ENCODE data around the gene IDUA. TPM values are rescaled to one million over a fixed set of nuclear protein-coding genes. Genes with fewer than 3 reads are reported as not detected.

The IDUA gene
- total and polyA plus RNA-seq, 4 donors, result 7.5 to 66.5 (median 21.6) TPM

- Histone ChIP-seq H3K9ac (ENCODE audit: insufficient read depth in 1 of 2, low read length in 2 of 2) (no peak overlapping the region), H3K27me3 (ENCODE audit: control insufficient read depth in 3 of 3, insufficient read depth in 3 of 3, low read length in 2 of 3) (no peaks in the 10 kb centered on the region), H3K9me3 (ENCODE audit: control insufficient read depth in 4 of 4, insufficient read depth in 3 of 4, low read length in 3 of 4) (no peaks in the 10 kb centered on the region), H3K36me3 (ENCODE audit: control insufficient read depth in 4 of 4, insufficient read depth in 4 of 4, low read length in 4 of 4) (peaks cover 0 to 13% (median 0%) of the 10 kb centered on the region in 4 donors), H3K27ac (ENCODE audit: low read depth in 1 of 2, low read length in 1 of 2) (no peak overlapping the region), H3K4me3 (no peak overlapping the region), H3K4me1 (ENCODE audit: control insufficient read depth in 5 of 5, insufficient read depth in 5 of 5, low read length in 5 of 5) (peaks cover 0 to 9% (median 3%) of the 10 kb centered on the region in 5 donors)
- TF ChIP-seq CTCF (IDR thresholded peaks at IDR 0.05; ENCODE audit: control extremely low read depth, extremely low read depth), result no peak
- ATAC-seq (ENCODE audit: insufficient read depth, low FRiP score), result no peak
- peak in 1 of 3 donors; percentile 10 for DNase-seq
- WGBS, 2 donors, result 85 to 87% methylated on average over 33 of the region's 33 CpGs
These were observed 38.5 kb upstream of the IDUA start for GRCh38 chr4:948101-948935.

- Histone ChIP-seq H3K4me3 (no peak overlapping the region), H3K36me3 (ENCODE audit: control insufficient read depth in 4 of 4, insufficient read depth in 4 of 4, low read length in 4 of 4) (peaks cover 0 to 18% (median 0%) of the 10 kb centered on the region in 4 donors), H3K9me3 (ENCODE audit: control insufficient read depth in 4 of 4, insufficient read depth in 3 of 4, low read length in 3 of 4) (no peaks in the 10 kb centered on the region), H3K4me1 (ENCODE audit: control insufficient read depth in 5 of 5, insufficient read depth in 5 of 5, low read length in 5 of 5) (peaks cover 0 to 9% (median 3%) of the 10 kb centered on the region in 5 donors), H3K9ac (ENCODE audit: insufficient read depth in 1 of 2, low read length in 2 of 2) (no peak overlapping the region), H3K27me3 (ENCODE audit: control insufficient read depth in 3 of 3, insufficient read depth in 3 of 3, low read length in 2 of 3) (no peaks in the 10 kb centered on the region), H3K27ac (ENCODE audit: low read depth in 1 of 2, low read length in 1 of 2) (no peak overlapping the region)
- ATAC-seq (ENCODE audit: insufficient read depth, low FRiP score) (no peak), DNase-seq (no peak)
- WGBS, 2 donors, result 90 to 95% methylated on average over 13 of the region's 13 CpGs
- TF ChIP-seq CTCF (IDR thresholded peaks at IDR 0.05; ENCODE audit: control extremely low read depth, extremely low read depth), result no peak
These were observed 37.9 kb upstream of the IDUA start for GRCh38 chr4:948936-949300.

GRCh38 chr4:949656-950055, 37.2 kb upstream of the IDUA start:
- Histone ChIP-seq H3K4me3 (no peak overlapping the region), H3K4me1 (ENCODE audit: control insufficient read depth in 5 of 5, insufficient read depth in 5 of 5, low read length in 5 of 5) (peaks cover 0 to 9% (median 3%) of the 10 kb centered on the region in 5 donors), H3K27ac (ENCODE audit: low read depth in 1 of 2, low read length in 1 of 2) (no peak overlapping the region), H3K9me3 (ENCODE audit: control insufficient read depth in 4 of 4, insufficient read depth in 3 of 4, low read length in 3 of 4) (no peaks in the 10 kb centered on the region), H3K9ac (ENCODE audit: insufficient read depth in 1 of 2, low read length in 2 of 2) (no peak overlapping the region), H3K27me3 (ENCODE audit: control insufficient read depth in 3 of 3, insufficient read depth in 3 of 3, low read length in 2 of 3) (no peaks in the 10 kb centered on the region), H3K36me3 (ENCODE audit: control insufficient read depth in 4 of 4, insufficient read depth in 4 of 4, low read length in 4 of 4) (peaks cover 0 to 18% (median 3%) of the 10 kb centered on the region in 4 donors)
- ATAC-seq (ENCODE audit: insufficient read depth, low FRiP score), result no peak
- 95 to 96% methylated on average over 20 of the region's 20 CpGs for WGBS, 2 donors
- no peak for DNase-seq
- no peak for TF ChIP-seq CTCF (IDR thresholded peaks at IDR 0.05; ENCODE audit: control extremely low read depth, extremely low read depth)

All from lung (tissue), 12 donors.